Keratinocyte (primary cell): ENCODE results near the gene FSTL1.

Experiments
- CTCF ChIP-seq, 3 experiments: IDR thresholded peaks in 1 of 3; conservative IDR thresholded peaks in 1 of 3; optimal IDR thresholded peaks in 1 of 3; 2 replicates in 2 of 3; 3 replicates in 1 of 3; pipeline versions ENCODE3 to v1.5.1; 2011; ENCODE audit warnings: low read length in 3 of 3, mild to moderate bottlenecking in 3 of 3, moderate library complexity in 2 of 3, control low read depth in 1 of 3, inconsistent platforms in 1 of 3; ENCODE audit not compliant: insufficient read depth in 2 of 3; ENCODE audit errors: extremely low read depth in 1 of 3
- EZH2 ChIP-seq: IDR thresholded peaks from one replicate; pipeline ENCODE4 v1.6.1; 2012; ENCODE audit warnings: inconsistent platforms, mild to moderate bottlenecking, low read length, moderate library complexity

DNA sequence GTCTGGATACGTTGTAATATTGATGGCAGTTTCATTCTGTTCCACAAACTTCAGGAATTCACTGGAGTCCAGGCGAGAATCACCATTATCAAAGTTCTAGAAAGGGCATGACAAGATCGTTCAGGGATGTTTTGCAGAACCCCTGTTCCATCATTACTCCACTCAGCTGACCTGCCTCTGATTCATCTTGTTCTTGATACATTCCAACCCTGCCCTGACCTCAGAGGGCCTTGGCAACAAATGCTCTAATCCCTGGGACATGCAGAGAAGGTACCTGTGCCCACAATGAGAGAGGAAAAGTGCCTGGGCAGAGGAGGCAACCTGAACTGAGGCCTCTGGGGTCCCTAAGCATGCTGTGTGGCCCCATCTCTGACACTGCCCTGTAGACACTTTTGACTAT lies 45.9 kb downstream of the FSTL1 start:
- TF ChIP-seq EZH2 (no peak), CTCF (optimal IDR thresholded peaks at IDR 0.05 in 1 of 3, IDR thresholded peaks at IDR 0.05 in 1 of 3, conservative IDR thresholded peaks at IDR 0.05 in 1 of 3; ENCODE audit: extremely low read depth in 1 of 3, insufficient read depth in 2 of 3, low read length in 3 of 3) (no peak)
